ENCODE data around the gene ARHGEF4. TPM values are rescaled to one million over a fixed set of nuclear protein-coding genes. Genes with fewer than 3 reads are reported as not detected.

ARHGEF4 gene
- total RNA-seq, 1 donor from 2014 or later, result 11.1 TPM

DNA sequence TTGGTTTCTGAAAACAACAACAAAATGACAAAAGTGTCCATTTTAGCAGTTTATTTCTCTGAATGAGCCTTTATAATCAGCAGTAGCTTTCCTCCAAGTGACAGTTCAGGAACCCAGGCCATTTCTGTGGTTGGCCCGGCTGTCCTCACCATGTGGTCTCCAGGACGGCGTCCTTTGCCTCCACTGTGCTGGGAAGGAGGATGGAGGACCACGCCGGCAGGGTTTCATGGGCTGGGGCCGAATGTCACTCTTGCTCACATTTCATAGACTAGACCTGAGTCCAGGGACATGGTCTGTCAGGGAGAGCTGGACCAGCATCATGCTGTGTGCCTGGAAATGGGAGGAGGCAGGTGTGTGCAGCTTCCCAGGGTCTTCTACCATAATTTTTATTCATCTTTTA lies 50.9 kb downstream of the ARHGEF4 start:
- no peak for TF ChIP-seq CTCF (IDR thresholded peaks at IDR 0.05)
- intact Hi-C loops (cut with DNase I), result no loop called here

GRCh38 chr2:130890941-130891669 lies 54.4 kb downstream of the ARHGEF4 start:
- intact Hi-C loops (cut with DNase I), result no loop called here
- Histone ChIP-seq H3K9me3 (no peaks in the 10 kb centered on the region), H3K36me3 (no peaks in the 10 kb centered on the region), H3K27me3 (peaks cover 6% of the 10 kb centered on the region), H3K27ac (no peak overlapping the region), H3K4me1 (no peaks in the 10 kb centered on the region), H3K4me3 (no peak overlapping the region)
- no peak for TF ChIP-seq CTCF (IDR thresholded peaks at IDR 0.05)
- ATAC-seq (no peak), DNase-seq (no peak)

More for the DNA sequence above, 50.9 kb downstream of the ARHGEF4 start:
- no peaks in the 10 kb centered on the region for H3K4me1 ChIP-seq
- no peak for ATAC-seq
- no peak overlapping the region for H3K27ac ChIP-seq
- H3K9me3 ChIP-seq, result no peaks in the 10 kb centered on the region
- no peak for DNase-seq
- peaks cover 6% of the 10 kb centered on the region for H3K27me3 ChIP-seq
- H3K4me3 ChIP-seq, result no peak overlapping the region
- no peaks in the 10 kb centered on the region for H3K36me3 ChIP-seq

GRCh38 chr2:130891966-130892365 lies 55.3 kb downstream of the ARHGEF4 start:
- no peak overlapping the region for H3K4me3 ChIP-seq
- H3K36me3 ChIP-seq, result no peaks in the 10 kb centered on the region
- DNase-seq (no peak), ATAC-seq (no peak)
- H3K27ac ChIP-seq, result no peak overlapping the region
- intact Hi-C loops (cut with DNase I), result no loop called here
- TF ChIP-seq CTCF (IDR thresholded peaks at IDR 0.05), result no peak
- peaks cover 6% of the 10 kb centered on the region for H3K27me3 ChIP-seq
- H3K4me1 ChIP-seq, result no peaks in the 10 kb centered on the region
- H3K9me3 ChIP-seq, result no peaks in the 10 kb centered on the region

GRCh38 chr2:130892793-130893785 lies 56.4 kb downstream of the ARHGEF4 start:
- Histone ChIP-seq H3K27ac (no peak overlapping the region), H3K4me1 (no peaks in the 10 kb centered on the region), H3K9me3 (no peaks in the 10 kb centered on the region), H3K4me3 (no peak overlapping the region), H3K27me3 (peaks cover 6% of the 10 kb centered on the region), H3K36me3 (no peaks in the 10 kb centered on the region)
- ATAC-seq (no peak), DNase-seq (no peak)
- intact Hi-C loops (cut with DNase I), result no loop called here
- no peak for TF ChIP-seq CTCF (IDR thresholded peaks at IDR 0.05)

GRCh38 chr2:130894326-130894942 lies 57.7 kb downstream of the ARHGEF4 start:
- no peak for ATAC-seq
- Histone ChIP-seq H3K36me3 (no peaks in the 10 kb centered on the region), H3K27me3 (peaks cover 5% of the 10 kb centered on the region), H3K9me3 (no peaks in the 10 kb centered on the region), H3K4me3 (no peak overlapping the region), H3K4me1 (no peaks in the 10 kb centered on the region), H3K27ac (no peak overlapping the region)
- intact Hi-C loops (cut with DNase I), result no loop called here
- no peak for TF ChIP-seq CTCF (IDR thresholded peaks at IDR 0.05)
- DNase-seq, result no peak
